H1 (cell line): ENCODE results near the gene SAXO1. TPM values are rescaled to one million over a fixed set of nuclear protein-coding genes. Genes with fewer than 3 reads are reported as not detected.

Source experiments
- CHD1 ChIP-seq: IDR thresholded peaks from 2 replicates; pipeline ENCODE4 v1.6.1; 2012; ENCODE audit warnings: low read depth, low read length, improper control_type of control experiment
- polyA plus RNA-seq, 7 experiments: library from polyadenylated mRNA; depleted of rRNA in 3 of 7; stranded (reverse) in 5 of 7; unstranded in 2 of 7; fragments of >200 nt in 5 of 7; fragments of 200-250 nt in 2 of 7; gene quantifications; 1 replicate in 5 of 7; 2 replicates in 1 of 7; 4 replicates in 1 of 7; pipeline versions ENCODE4 v1.2.1 to v1.2.3, GENCODE V29; 2011 to 2013; ENCODE audit warnings: missing spikeins in 2 of 7, mixed read lengths in 2 of 7
- total RNA-seq: library from RNA; stranded (reverse); fragmentation: NEBNext Ultra II Directional; extraction: Animal tissue kit (Norgen Biotek cat#: 25700); gene quantifications from 2 replicates; pipeline ENCODE4 v1.2.1, GENCODE V29; 2021

The SAXO1 gene
- total and polyA plus RNA-seq, 2 of the 8 experiments (the other 6 are each of a cell fraction or from before 2014, with no cell fraction given) = 0.11 to 0.20 TPM

- TF ChIP-seq CHD1 = no peak
These were observed 139.5 kb downstream of the SAXO1 start (continued) for GRCh38 chr9:18893491-18893890.
